GM12878 (cell line): ENCODE data around the gene NFIX. TPM values are rescaled to one million over a fixed set of nuclear protein-coding genes. Genes with fewer than 3 reads are reported as not detected.

Experiments used
- ATAC-seq: fragments of 200-7000 bp; cut with Tn5 transposase; 3 replicates; pipeline ENCODE4 v1.9.1; 2020; ENCODE audit warnings: mild to moderate bottlenecking, moderate library complexity
- BruUV-seq: library from RNA; stranded (reverse); fragments of 400-500 nt; replicated peaks from 2 replicates; lab custom pipeline; 2021; lab: Mats Ljungman, UMichigan
- CTCF ChIA-PET: fragments of 300-600 bp; sonication (Branson Sonifier 250); formaldehyde crosslinking; extraction: SDS; loops from one replicate; lab custom pipeline; 2021; ENCODE audit warnings: inconsistent platforms; lab: Yijun Ruan, JAX
- POLR2A ChIA-PET: fragments of 350-600 bp; formaldehyde crosslinking; extraction: SDS; loops from one replicate; lab custom pipeline; 2021; ENCODE audit warnings: inconsistent platforms; lab: Charles Lee
- RAD21 ChIA-PET: fragments of 300-600 bp; sonication (Branson Sonifier 250); formaldehyde crosslinking; loops from one replicate; lab custom pipeline; 2023; ENCODE audit warnings: antibody characterized with exemption; ENCODE audit not compliant: unreplicated experiment; lab: Charles Lee
- SMC1A ChIA-PET: fragments of 300-600 bp; sonication (Branson Sonifier 250); formaldehyde crosslinking; loops from one replicate; lab custom pipeline; 2023; ENCODE audit not compliant: unreplicated experiment, uncharacterized antibody; lab: Charles Lee
- DNase-seq: peaks from one replicate; pipeline ENCODE4 v3.0.0-alpha.2; 2011; ENCODE audit warnings: low read depth, low spot score
- FAIRE-seq: peaks from 3 replicates; lab custom pipeline; 2011; peaks lifted over from hg19 to GRCh38; lab: Jason Lieb, UNC
- H2AFZ ChIP-seq: 2 replicates; pipeline ENCODE4 v1.6.0; 2011; ENCODE audit warnings: low read depth, low read length, control low read depth; ENCODE audit not compliant: control insufficient read depth
- H3K27ac ChIP-seq: 2 replicates; pipeline ENCODE4 v1.5.1; 2011; ENCODE audit warnings: control low read depth; ENCODE audit not compliant: control insufficient read depth, insufficient read depth
- H3K27me3 ChIP-seq, 2 experiments: replicated peaks in 1 of 2; 2 replicates each; pipeline versions ENCODE4 v1.6.0 to v1.6.1; 2011; ENCODE audit warnings: low read length in 1 of 2; ENCODE audit not compliant: control insufficient read depth in 2 of 2, insufficient read depth in 2 of 2
- H3K36me3 ChIP-seq, 2 experiments: 2 replicates each; pipeline ENCODE4 v1.5.1; 2011; ENCODE audit warnings: low read length in 1 of 2; ENCODE audit not compliant: control insufficient read depth in 2 of 2, insufficient read depth in 2 of 2
- H3K4me1 ChIP-seq: 2 replicates; pipeline ENCODE4 v1.6.1; 2011; ENCODE audit warnings: mild to moderate bottlenecking, low read length, moderate library complexity, mixed read lengths; ENCODE audit not compliant: control insufficient read depth, insufficient read depth
- H3K4me2 ChIP-seq: 2 replicates; pipeline ENCODE4 v1.6.0; 2011; ENCODE audit warnings: control low read depth; ENCODE audit not compliant: control insufficient read depth, insufficient read depth
- H3K4me3 ChIP-seq: fragments of 200-600 bp; sonication (generic); 2 replicates; pipeline ENCODE4 v1.5.1; 2016
- H3K79me2 ChIP-seq: 2 replicates; pipeline ENCODE4 v1.6.0; 2011; ENCODE audit warnings: low read length; ENCODE audit not compliant: control insufficient read depth, insufficient read depth
- H3K9ac ChIP-seq: 2 replicates; pipeline ENCODE4 v1.8.0; 2011; ENCODE audit warnings: low read length, control low read depth, mixed read lengths; ENCODE audit not compliant: control insufficient read depth, insufficient read depth
- H3K9me3 ChIP-seq: replicated peaks from 3 replicates; pipeline ENCODE4 v1.5.1; 2011; ENCODE audit warnings: mild to moderate bottlenecking, low read length; ENCODE audit not compliant: control insufficient read depth, insufficient read depth
- H4K20me1 ChIP-seq: 2 replicates; pipeline ENCODE4 v1.6.0; 2011; ENCODE audit not compliant: control insufficient read depth, insufficient read depth
- BCL3 ChIP-seq: IDR thresholded peaks from 2 replicates; pipeline ENCODE4 v1.6.1; 2011; ENCODE audit warnings: borderline replicate concordance, low read depth, mild to moderate bottlenecking, moderate library complexity, low read length; ENCODE audit not compliant: insufficient read depth, poor library complexity, severe bottlenecking
- CREM ChIP-seq: IDR thresholded peaks from 2 replicates; pipeline ENCODE4 v1.6.1; 2014; ENCODE audit warnings: antibody characterized with exemption, low read depth
- CTCF ChIP-seq, 3 experiments: IDR thresholded peaks in 2 of 3; conservative IDR thresholded peaks in 1 of 3; 2 replicates each; pipeline ENCODE4 v1.5.1; 2011; ENCODE audit warnings: low read depth in 3 of 3, low read length in 3 of 3, mild to moderate bottlenecking in 3 of 3, control low read depth in 2 of 3, moderate library complexity in 2 of 3, inconsistent platforms in 1 of 3, mixed read lengths in 1 of 3; ENCODE audit not compliant: control insufficient read depth in 2 of 3, insufficient read depth in 1 of 3; ENCODE audit errors: extremely low read depth in 1 of 3
- E2F4 ChIP-seq: IDR thresholded peaks from 2 replicates; pipeline ENCODE4 v1.6.1; 2012; ENCODE audit warnings: low read depth, low read length, improper control_type of control experiment
- GABPA ChIP-seq: IDR thresholded peaks from 2 replicates; pipeline ENCODE4 v1.6.1; 2014; ENCODE audit warnings: antibody characterized with exemption, low read depth, mild to moderate bottlenecking, inconsistent platforms
- GATAD2B ChIP-seq: fragments of 450-650 bp; conservative IDR thresholded peaks from 2 replicates; pipeline ENCODE4 v1.6.1; 2017; ENCODE audit warnings: low read depth, mild to moderate bottlenecking, moderate library complexity
- HCFC1 ChIP-seq: fragments of 150-350 bp; IDR thresholded peaks from 2 replicates; pipeline ENCODE4 v1.6.1; 2014; ENCODE audit warnings: low read length
- IKZF1 ChIP-seq: fragments of 450-650 bp; conservative IDR thresholded peaks from 2 replicates; pipeline ENCODE4 v1.6.1; 2017; ENCODE audit warnings: antibody characterized with exemption, mild to moderate bottlenecking
- IRF4 ChIP-seq: IDR thresholded peaks from 2 replicates; pipeline ENCODE4 v1.6.1; 2011; ENCODE audit warnings: low read depth, low read length
- LARP7 ChIP-seq: fragments of 450-650 bp; IDR thresholded peaks from 2 replicates; pipeline ENCODE4 v1.6.1; 2017; ENCODE audit warnings: mild to moderate bottlenecking
- MXI1 ChIP-seq: fragments of 150-350 bp; IDR thresholded peaks from 2 replicates; pipeline ENCODE4 v1.6.1; 2011; ENCODE audit warnings: low read depth, mild to moderate bottlenecking, inconsistent platforms, low read length, improper control_type of control experiment
- RAD21 ChIP-seq: IDR thresholded peaks from 2 replicates; pipeline ENCODE4 v1.6.1; 2011; ENCODE audit warnings: mild to moderate bottlenecking, low read depth, low read length, moderate library complexity; ENCODE audit not compliant: insufficient read depth
- RB1 ChIP-seq: fragments of 450-650 bp; formaldehyde crosslinking; IDR thresholded peaks from 2 replicates; pipeline ENCODE4 v1.6.1; 2017; ENCODE audit warnings: mild to moderate bottlenecking, borderline replicate concordance
- SIX5 ChIP-seq: IDR thresholded peaks from 2 replicates; pipeline ENCODE4 v1.6.1; 2011; ENCODE audit warnings: mild to moderate bottlenecking, low read depth, low read length, moderate library complexity; ENCODE audit not compliant: severe bottlenecking
- SMARCA5 ChIP-seq: fragments of 450-650 bp; IDR thresholded peaks from 2 replicates; pipeline ENCODE4 v1.6.1; 2017; ENCODE audit warnings: mild to moderate bottlenecking
- SMC3 ChIP-seq: IDR thresholded peaks from 2 replicates; pipeline ENCODE4 v1.6.1; 2011; ENCODE audit warnings: low read length, improper control_type of control experiment, borderline replicate concordance
- SRF ChIP-seq, 2 experiments: IDR thresholded peaks; 2 replicates each; pipeline ENCODE4 v1.6.1; 2011; ENCODE audit warnings: low read depth in 2 of 2, low read length in 2 of 2, mild to moderate bottlenecking in 1 of 2, moderate library complexity in 1 of 2
- STAT3 ChIP-seq: IDR thresholded peaks from 2 replicates; pipeline ENCODE4 v1.6.1; 2011; ENCODE audit warnings: low read depth, low read length, improper control_type of control experiment
- YY1 ChIP-seq: IDR thresholded peaks from 2 replicates; pipeline ENCODE4 v1.6.1; 2011; ENCODE audit warnings: low read depth, mild to moderate bottlenecking, low read length
- ZNF217 ChIP-seq: fragments of 450-650 bp; IDR thresholded peaks from 2 replicates; pipeline ENCODE4 v1.6.1; 2017; ENCODE audit warnings: antibody characterized with exemption, mild to moderate bottlenecking
- WGBS: methylation state at CpG from one replicate; pipeline ENCODE4 v1.1.6; 2016; ENCODE audit warnings: low lambda C conversion rate; ENCODE audit not compliant: insufficient replicate concordance, insufficient coverage; ENCODE audit errors: missing lambda C conversion rate; 5-methylcytosine and 5-hydroxymethylcytosine counted together
- in situ Hi-C: fragments of 300-500 bp; cut with MboI; formaldehyde crosslinking; loops from 9 replicates; pipeline ENCODE4 v1.14.3; 2018; ENCODE audit warnings: mixed read lengths
- intact Hi-C: fragments of 100-400 bp; cut with micrococcal nuclease; formaldehyde crosslinking; loops from one replicate; pipeline ENCODE4 v1.14.2; 2022; ENCODE audit not compliant: unreplicated experiment
- polyA plus RNA-seq, 11 experiments: library from polyadenylated mRNA; depleted of rRNA in 4 of 11; unstranded in 6 of 11; stranded (reverse) in 5 of 11; fragments of >200 nt; fragmentation: Nextera tagmentation in 4 of 11; fragmentation: Illumina TruSeq in 1 of 11; extraction: Ambion mirVana in 4 of 11; extraction: Trizol in 1 of 11; gene quantifications; 1 replicate in 1 of 11; 2 replicates in 10 of 11; pipeline versions ENCODE4 v1.2.1 to v1.2.3, GENCODE V29; 2011 to 2016; ENCODE audit warnings: inconsistent platforms in 2 of 11, missing spikeins in 2 of 11, low read depth in 1 of 11
- total RNA-seq, 4 experiments: library from RNA; depleted of rRNA in 3 of 4; stranded (reverse); fragments of >200 nt in 3 of 4; fragmentation: Illumina TruSeq in 1 of 4; extraction: Trizol in 1 of 4; gene quantifications; 2 replicates each; pipeline versions ENCODE4 v1.2.1 to v1.2.3, GENCODE V29; 2013 to 2021

NFIX gene
- total and polyA plus RNA-seq, 10 of the 15 experiments (the other 5 are each of a cell fraction or from before 2014, with no cell fraction given), result 0.02 to 2.2 (median 0.28) TPM

GRCh38 chr19:12983542-12984142, 11.6 kb upstream of the NFIX start:
- WGBS, result 6% methylated on average over 31 of the region's 51 CpGs
- Histone ChIP-seq H3K27ac (no peak overlapping the region), H3K9ac (no peak overlapping the region), H3K36me3 (no peaks in the 10 kb centered on the region), H3K27me3 (peaks cover 0 to 3% of the 10 kb centered on the region in 2 experiments; a peak in 1 of 4 replicates), H3K9me3 (no peaks in the 10 kb centered on the region), H2AFZ (no peak overlapping the region), H3K4me2 (peak overlapping the region; percentile 33; the same call in 1 of the 2 replicates), H3K4me1 (no peaks in the 10 kb centered on the region; the same call in 1 of the 2 replicates), H3K79me2 (no peaks in the 10 kb centered on the region), H3K4me3 (0 out of 2 replicates have a peak overlapping the region, but pooled peaks have one; percentile 16), H4K20me1 (no peaks in the 10 kb centered on the region)
- in situ Hi-C loops, result no loop called here
- BruUV-seq, result no TSS peak
- CTCF ChIA-PET, result interaction anchor here (0.7 to 13.5 kb wide), 7 partner anchors 18 to 359 kb away, joined by 3 to 247 read pairs (median 6); no protein-coding TSS in a partner anchor
- ATAC-seq, result peak; percentile 71
- no peak for DNase-seq
- POLR2A ChIA-PET, result no interaction called here
- intact Hi-C loops, result no loop called here
- SMC1A ChIA-PET, result interaction anchor here (2.7 kb wide), 1 partner anchor 77 kb away, joined by 12 read pairs; no protein-coding TSS in a partner anchor
- RAD21 ChIA-PET, result interaction anchor here (2.6 kb wide), 1 partner anchor 77 kb away, joined by 19 read pairs; no protein-coding TSS in a partner anchor
- FAIRE-seq, result peak; percentile 54
- TF ChIP-seq LARP7 (peak; percentile 49; the same call in 1 of the 2 replicates), GABPA (no peak), RAD21 (peak; percentile 62), SMC3 (peak; percentile 82), IRF4 (no peak), SIX5 (no peak), SRF (IDR thresholded peaks at IDR 0.05; ENCODE audit: low read depth in 2 of 2, low read length in 2 of 2) (0 out of 4 replicates have a peak, but pooled peaks of 1 of the 2 experiments have one; percentile 25), BCL3 (peak; percentile 56), STAT3 (no peak), E2F4 (0 out of 2 replicates have a peak, but pooled peaks have one; percentile 23), ZNF217 (peak; percentile 42; the same call in 1 of the 2 replicates), RB1 (peak; percentile 69; the same call in 1 of the 2 replicates), CREM (0 out of 2 replicates have a peak, but pooled peaks have one; percentile 12), IKZF1 (peak; percentile 34; the same call in 1 of the 2 replicates), SMARCA5 (peak; percentile 73), CTCF (IDR thresholded peaks at IDR 0.05 in 2 of 3, conservative IDR thresholded peaks at IDR 0.05 in 1 of 3; ENCODE audit: control insufficient read depth in 2 of 3, extremely low read depth in 1 of 3, insufficient read depth in 1 of 3, low read depth in 3 of 3, low read length in 3 of 3) (peak; percentile 75 to 90 (median 81)), HCFC1 (0 out of 2 replicates have a peak, but pooled peaks have one; percentile 17), GATAD2B (0 out of 2 replicates have a peak, but pooled peaks have one; percentile 34), MXI1 (0 out of 2 replicates have a peak, but pooled peaks have one; percentile 21), YY1 (peak; percentile 75)
